GM18526 (cell line): ENCODE results near the gene CBFA2T2.

ENCODE experiments used
- POLR2A ChIP-seq: IDR thresholded peaks from 3 replicates; pipeline ENCODE4 v1.6.1; 2011; ENCODE audit not compliant: insufficient read length; ENCODE audit errors: extremely low read depth

CBFA2T2 gene

GRCh38 chr20:33584976-33585375, 95.1 kb downstream of the CBFA2T2 start:
- no peak for TF ChIP-seq POLR2A

GRCh38 chr20:33585413-33585812, 95.5 kb downstream of the CBFA2T2 start:
- no peak for TF ChIP-seq POLR2A

- no peak for TF ChIP-seq POLR2A
Measured at GRCh38 chr20:33589059-33589458, 99.2 kb downstream of the CBFA2T2 start.

- TF ChIP-seq POLR2A, result no peak
Measured at GRCh38 chr20:33594743-33595142, 104.8 kb downstream of the CBFA2T2 start.

GRCh38 chr20:33600414-33600813, 110.5 kb downstream of the CBFA2T2 start:
- no peak for TF ChIP-seq POLR2A

- TF ChIP-seq POLR2A, result no peak
Measured at GRCh38 chr20:33600981-33601380, 111.1 kb downstream of the CBFA2T2 start.

- TF ChIP-seq POLR2A, result no peak
Measured at GRCh38 chr20:33601861-33602260, 112.0 kb downstream of the CBFA2T2 start.

- TF ChIP-seq POLR2A, result no peak
Measured at GRCh38 chr20:33602826-33603590, 113.1 kb downstream of the CBFA2T2 start.

- TF ChIP-seq POLR2A, result no peak
Measured at GRCh38 chr20:33604084-33604990, 114.4 kb downstream of the CBFA2T2 start.

GRCh38 chr20:33604991-33605370, 115.1 kb downstream of the CBFA2T2 start:
- TF ChIP-seq POLR2A, result no peak

- TF ChIP-seq POLR2A, result no peak
Measured at GRCh38 chr20:33606118-33606771, 116.3 kb downstream of the CBFA2T2 start.

GRCh38 chr20:33609504-33609903, 119.6 kb downstream of the CBFA2T2 start:
- no peak for TF ChIP-seq POLR2A

GRCh38 chr20:33611106-33611505, 121.2 kb downstream of the CBFA2T2 start:
- TF ChIP-seq POLR2A, result no peak

- TF ChIP-seq POLR2A, result no peak
Measured at GRCh38 chr20:33612001-33612400, 122.1 kb downstream of the CBFA2T2 start.

- no peak for TF ChIP-seq POLR2A
Measured at GRCh38 chr20:33621717-33622400, 132.0 kb downstream of the CBFA2T2 start.
